ENCODE measurements around the gene FUCA1.

Gene FUCA1

DNA sequence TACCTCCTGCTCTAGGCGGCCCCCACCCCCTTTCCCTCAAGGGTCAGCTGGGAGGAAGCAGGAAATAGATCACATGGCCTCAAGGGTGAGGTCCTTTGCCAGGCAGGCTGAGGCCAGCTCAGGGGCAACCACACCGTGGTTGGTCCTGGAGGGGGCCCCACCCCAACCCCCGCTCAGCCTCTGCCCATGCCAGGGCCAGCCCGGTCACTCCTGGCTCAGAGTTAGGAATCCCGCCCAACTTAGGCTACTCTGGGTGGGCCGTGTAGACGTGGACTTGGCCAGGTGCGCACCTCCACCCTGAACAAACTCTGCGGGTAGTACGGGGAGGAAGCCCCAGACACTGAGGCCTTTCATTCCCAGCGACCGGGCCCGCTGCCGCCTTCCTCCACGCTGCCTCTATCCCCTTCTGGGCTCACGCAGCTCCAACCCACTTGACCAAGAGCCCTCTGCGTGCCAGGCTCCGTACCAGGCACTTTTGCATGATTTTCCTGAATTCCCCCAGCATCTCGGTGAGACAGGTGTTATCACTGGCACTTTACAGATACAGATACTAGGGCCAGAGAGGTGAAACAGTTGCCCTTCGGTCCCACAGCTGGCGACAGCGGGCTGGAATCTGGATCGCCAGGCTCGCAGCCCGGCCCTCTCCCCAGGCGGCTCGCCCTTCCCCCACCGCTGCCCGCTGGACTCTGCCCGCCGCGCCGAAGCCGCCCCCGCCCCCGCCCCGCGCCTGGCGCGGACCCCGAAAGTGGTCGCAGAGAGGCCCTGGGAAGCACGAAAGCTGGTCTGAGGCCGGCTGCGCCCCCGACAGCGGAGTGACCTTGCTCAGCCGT lies 68.3 kb downstream of the FUCA1 start:
- DNase-seq = peak; percentile 42

DNA sequence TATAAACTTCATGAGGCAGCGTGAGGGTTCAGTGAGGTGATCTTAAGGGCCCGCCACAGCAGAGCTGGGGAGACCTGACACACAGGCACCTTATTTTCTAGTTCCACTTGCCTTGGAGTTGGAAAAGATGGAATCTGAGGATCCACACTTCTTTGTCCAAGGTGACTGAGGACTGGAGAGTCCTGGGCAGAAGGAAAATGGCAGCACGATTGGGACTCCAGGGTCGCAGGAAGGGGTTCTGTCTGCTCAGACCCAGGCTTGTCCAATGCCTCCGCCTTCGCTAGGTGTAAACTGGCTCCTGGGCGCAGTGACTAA lies 68.9 kb downstream of the FUCA1 start:
- DNase-seq = no peak

DNA sequence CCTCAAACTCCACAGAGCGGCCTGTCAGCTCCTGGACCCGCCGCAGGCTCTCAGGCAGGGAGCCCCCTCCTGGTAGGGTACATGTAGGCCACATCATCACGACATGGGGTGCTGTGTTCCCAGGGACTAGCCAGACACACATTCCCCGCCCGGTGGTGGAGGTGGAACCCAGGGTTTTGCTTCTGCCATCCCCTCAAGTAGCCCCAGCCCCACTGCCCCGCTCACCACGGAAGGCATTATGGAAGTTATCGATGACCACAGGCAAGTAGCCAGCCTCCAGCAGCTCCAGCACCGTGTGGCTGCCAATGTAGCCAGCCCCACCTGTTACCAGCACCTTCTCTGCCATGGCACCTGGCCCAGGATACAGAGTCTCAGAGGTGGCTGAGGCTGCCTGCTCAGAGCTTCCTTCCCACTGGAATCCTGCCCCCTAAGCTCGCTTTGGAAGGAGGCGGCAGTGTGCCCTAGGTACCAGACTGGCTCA lies 69.4 kb downstream of the FUCA1 start:
- DNase-seq = no peak

DNA sequence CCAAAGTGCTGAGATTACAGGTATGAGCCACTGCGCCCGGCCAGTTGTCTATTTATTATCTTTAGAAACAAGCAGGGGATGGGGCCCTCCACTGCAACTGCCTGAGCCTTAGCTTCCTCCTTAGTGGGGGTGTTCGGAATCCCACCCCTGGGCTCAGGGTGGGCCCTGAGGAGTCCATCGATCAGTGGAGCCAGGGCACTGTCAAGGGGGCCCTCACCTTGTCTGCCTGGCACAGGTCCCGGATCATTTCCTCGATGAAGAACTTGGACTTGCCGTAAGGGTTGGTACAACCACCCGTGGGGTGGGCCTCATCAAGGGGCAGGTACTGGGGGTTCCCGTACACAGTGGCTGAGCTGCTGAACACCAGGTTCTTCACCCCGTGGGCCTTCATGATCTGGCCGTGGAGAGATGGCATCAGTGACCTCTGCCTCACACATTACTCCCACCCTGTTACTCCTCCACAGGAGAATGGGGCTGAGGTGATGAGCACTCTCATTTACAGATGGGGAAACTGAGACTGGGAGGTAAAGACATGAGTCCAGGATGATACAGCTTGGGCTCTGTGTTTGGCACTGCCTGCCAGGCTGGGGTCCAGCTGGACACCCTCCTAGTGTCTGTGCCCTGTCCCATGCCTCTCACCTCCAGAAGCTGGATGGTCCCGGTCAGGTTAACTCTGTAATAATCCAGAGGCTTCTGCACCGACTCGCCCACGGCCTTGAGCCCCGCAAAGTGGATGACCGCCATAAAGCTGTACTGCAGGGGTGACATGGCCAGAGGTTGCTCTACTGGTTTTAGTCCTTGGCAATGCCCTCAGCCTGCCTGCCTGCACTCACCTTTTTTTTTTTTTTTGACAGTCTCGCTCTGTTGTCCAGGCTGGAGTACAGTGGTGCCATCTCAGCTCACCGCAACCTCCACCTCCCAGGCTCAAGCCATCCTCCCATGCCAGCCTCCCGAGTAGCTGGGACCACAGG lies 70.3 kb downstream of the FUCA1 start:
- DNase-seq = no peak

DNA sequence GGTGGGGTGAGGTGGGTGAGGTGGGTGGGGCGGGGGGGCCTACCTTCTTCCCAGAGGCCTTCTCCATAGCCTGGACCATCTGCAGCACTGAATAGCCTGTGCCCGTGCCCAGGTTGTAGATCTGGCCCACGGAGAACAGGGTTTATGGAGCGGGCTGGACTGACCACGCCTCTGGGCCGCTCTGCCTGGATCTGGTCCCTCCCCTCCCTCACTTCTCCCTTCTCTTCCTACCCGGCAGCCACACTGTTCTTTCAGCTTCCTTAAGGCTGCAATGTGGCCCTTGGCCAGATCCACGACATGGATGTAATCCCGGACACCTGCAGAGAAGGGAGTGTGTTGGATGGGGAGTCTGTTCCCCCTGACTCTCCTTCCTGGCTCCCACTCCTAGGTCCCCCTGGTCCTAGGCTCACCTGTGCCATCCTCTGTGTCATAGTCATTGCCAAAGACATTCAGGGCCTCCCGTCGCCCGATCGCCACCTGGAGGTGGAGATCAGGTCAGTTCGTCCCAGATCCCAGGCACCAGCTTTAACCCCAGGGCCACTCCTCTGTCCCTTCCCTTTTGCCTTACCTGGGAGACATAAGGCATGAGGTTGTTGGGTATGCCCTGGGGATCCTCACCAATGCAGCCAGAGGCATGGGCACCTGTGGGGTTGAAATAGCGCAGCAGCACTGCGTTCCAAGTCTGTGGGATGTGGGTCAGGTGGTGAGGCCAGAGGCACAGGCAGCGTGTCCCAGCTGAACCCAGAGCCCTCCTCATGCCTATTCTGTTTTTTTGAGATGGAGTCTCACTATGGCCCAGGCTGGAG lies 71.4 kb downstream of the FUCA1 start:
- DNase-seq = no peak

DNA sequence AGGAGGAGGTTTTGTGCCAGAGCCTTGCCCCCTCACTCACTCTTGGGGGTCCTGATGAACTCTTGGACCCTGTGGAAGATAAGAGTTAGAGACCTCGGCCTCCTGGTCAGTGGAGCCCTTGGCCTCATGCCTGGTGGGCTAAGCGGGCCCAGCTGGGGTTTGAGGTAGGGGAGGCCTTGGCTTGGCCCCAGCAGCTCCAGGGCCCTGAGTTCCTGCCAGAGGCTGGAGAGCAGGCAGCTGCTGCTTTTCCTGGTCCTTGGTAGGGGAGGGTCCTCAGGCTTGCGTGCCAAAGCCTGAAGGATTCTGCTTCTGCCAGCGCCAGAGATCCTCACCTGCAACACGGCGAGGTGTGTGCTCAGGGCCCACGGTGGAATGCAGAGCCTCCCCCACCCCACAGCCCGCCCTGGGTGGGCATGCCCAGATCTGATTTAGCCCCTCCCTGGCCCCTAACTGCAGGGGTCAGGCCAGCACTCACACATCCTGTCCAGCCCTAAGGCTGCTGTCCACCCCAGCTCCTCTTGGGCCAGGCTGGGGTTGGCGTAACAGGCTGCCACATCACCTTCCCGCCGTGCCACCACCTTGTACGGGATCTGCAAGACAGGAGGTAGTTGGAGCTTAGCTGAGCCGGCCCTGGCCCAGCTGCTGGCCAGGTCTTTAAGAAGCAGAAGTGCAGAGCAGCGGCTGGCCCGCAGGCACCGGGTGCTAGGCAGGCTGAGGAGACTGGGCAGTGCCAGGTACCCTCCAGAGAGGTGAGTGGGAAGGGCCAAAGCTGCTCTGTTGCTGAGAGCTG lies 72.2 kb downstream of the FUCA1 start:
- DNase-seq = no peak

Data from NCI-H1092 treated with DMSO at 0.1 percent for 48 hours (cell line).